Thyroid gland (tissue), 4 donors: ENCODE data around the gene GJB1.

Source experiments
- POLR2A ChIP-seq, 2 donors: fragments of 450-650 bp; IDR thresholded peaks; one replicate each; pipeline ENCODE4 v1.6.1; 2017; ENCODE audit warnings: antibody characterized with exemption in 2 of 2, mild to moderate bottlenecking in 2 of 2, moderate library complexity in 1 of 2
- TF ChIP-seq, protein P1 (sequence below), 6 experiments: fragments of 200-600 bp in 3 of 6; fragments of 450-650 bp in 3 of 6; sonication (generic) in 3 of 6; IDR thresholded peaks; one replicate each; pipeline ENCODE4 v1.5.1; 2016 to 2019; ENCODE audit warnings: antibody characterized with exemption in 6 of 6, mild to moderate bottlenecking in 2 of 6, inconsistent platforms in 1 of 6, moderate library complexity in 1 of 6

DNA sequence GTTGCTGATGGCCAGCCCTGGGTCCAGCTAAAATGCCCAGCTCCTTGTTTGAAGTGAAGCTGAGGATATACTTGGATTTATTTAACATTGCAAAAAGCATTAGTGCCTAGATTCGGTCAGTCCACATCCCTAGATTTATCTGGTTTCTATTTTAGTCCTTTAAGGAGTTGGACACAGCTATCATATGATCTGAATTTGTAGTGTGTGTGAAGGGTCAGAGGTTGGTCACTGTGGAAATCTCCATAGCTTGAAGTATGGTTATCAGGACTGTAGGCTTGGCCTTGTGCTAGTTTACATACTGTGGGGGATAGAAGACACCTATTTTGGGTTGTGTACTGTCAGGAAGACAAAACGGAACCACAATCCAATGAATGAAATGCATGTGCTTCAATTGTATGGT is 49.6 kb upstream of the GJB1 start:
- TF ChIP-seq, protein P1, sequence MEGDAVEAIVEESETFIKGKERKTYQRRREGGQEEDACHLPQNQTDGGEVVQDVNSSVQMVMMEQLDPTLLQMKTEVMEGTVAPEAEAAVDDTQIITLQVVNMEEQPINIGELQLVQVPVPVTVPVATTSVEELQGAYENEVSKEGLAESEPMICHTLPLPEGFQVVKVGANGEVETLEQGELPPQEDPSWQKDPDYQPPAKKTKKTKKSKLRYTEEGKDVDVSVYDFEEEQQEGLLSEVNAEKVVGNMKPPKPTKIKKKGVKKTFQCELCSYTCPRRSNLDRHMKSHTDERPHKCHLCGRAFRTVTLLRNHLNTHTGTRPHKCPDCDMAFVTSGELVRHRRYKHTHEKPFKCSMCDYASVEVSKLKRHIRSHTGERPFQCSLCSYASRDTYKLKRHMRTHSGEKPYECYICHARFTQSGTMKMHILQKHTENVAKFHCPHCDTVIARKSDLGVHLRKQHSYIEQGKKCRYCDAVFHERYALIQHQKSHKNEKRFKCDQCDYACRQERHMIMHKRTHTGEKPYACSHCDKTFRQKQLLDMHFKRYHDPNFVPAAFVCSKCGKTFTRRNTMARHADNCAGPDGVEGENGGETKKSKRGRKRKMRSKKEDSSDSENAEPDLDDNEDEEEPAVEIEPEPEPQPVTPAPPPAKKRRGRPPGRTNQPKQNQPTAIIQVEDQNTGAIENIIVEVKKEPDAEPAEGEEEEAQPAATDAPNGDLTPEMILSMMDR (IDR thresholded peaks at IDR 0.05): no peak
- no peak for TF ChIP-seq POLR2A (IDR thresholded peaks at IDR 0.05)
